Karpas-422 (cell line): ENCODE measurements around the gene OBSCN. TPM values are rescaled to one million over a fixed set of nuclear protein-coding genes. Genes with fewer than 3 reads are reported as not detected.

ENCODE experiments used
- DNase-seq: peaks from one replicate; pipeline ENCODE4 v3.0.0-alpha.2; 2015
- H2AFZ ChIP-seq: fragments of 200-600 bp; sonication (generic); 2 replicates; pipeline ENCODE4 v1.6.1; 2014; ENCODE audit warnings: antibody characterized with exemption, low read length, mixed read lengths
- H3K27ac ChIP-seq: fragments of 200-600 bp; sonication (generic); 2 replicates; pipeline ENCODE4 v1.5.1; 2014; ENCODE audit warnings: mild to moderate bottlenecking, low read length, moderate library complexity
- H3K27me3 ChIP-seq: fragments of 200-600 bp; sonication (generic); 2 replicates; pipeline ENCODE4 v1.6.1; 2014; ENCODE audit warnings: low read length, mixed read lengths
- H3K36me3 ChIP-seq: fragments of 200-600 bp; sonication (generic); 2 replicates; pipeline ENCODE4 v1.6.1; 2014; ENCODE audit warnings: low read length, mixed read lengths; ENCODE audit not compliant: insufficient read depth
- H3K4me1 ChIP-seq: fragments of 200-600 bp; sonication (generic); 2 replicates; pipeline ENCODE4 v1.6.1; 2014; ENCODE audit warnings: mild to moderate bottlenecking, low read length, mixed read lengths
- H3K4me2 ChIP-seq: fragments of 200-600 bp; sonication (generic); 2 replicates; pipeline ENCODE4 v1.6.1; 2014; ENCODE audit warnings: low read length, low read depth, mild to moderate bottlenecking; ENCODE audit not compliant: poor library complexity, severe bottlenecking
- H3K4me3 ChIP-seq: fragments of 200-600 bp; sonication (generic); 2 replicates; pipeline ENCODE4 v1.5.1; 2014; ENCODE audit warnings: mild to moderate bottlenecking, antibody characterized with exemption, low read length, mixed read lengths
- H3K79me2 ChIP-seq: fragments of 200-600 bp; sonication (generic); 2 replicates; pipeline ENCODE4 v1.6.1; 2014; ENCODE audit warnings: mild to moderate bottlenecking, low read length, mixed read lengths
- H3K9ac ChIP-seq: fragments of 200-600 bp; sonication (generic); 2 replicates; pipeline ENCODE4 v1.6.0; 2014; ENCODE audit warnings: low read length
- H3K9me2 ChIP-seq: fragments of 200-600 bp; sonication (generic), shearing (Covaris generic); replicated peaks from 2 replicates; pipeline ENCODE4 v1.6.0; 2014; ENCODE audit warnings: mild to moderate bottlenecking, low read length, moderate library complexity; ENCODE audit not compliant: insufficient read depth
- H3K9me3 ChIP-seq: fragments of 300-700, 200-600 bp; sonication (generic); 2 replicates; pipeline ENCODE4 v1.6.1; 2014; ENCODE audit warnings: low read length, mixed read lengths
- H4K20me1 ChIP-seq: fragments of 200-600 bp; sonication (generic); 2 replicates; pipeline ENCODE4 v1.6.1; 2014; ENCODE audit warnings: mild to moderate bottlenecking, antibody characterized with exemption, low read length, low read depth; ENCODE audit not compliant: insufficient read depth
- total RNA-seq: library from RNA; depleted of rRNA; stranded (reverse); fragments of >200 nt; shearing (Covaris generic); gene quantifications from 2 replicates; pipeline ENCODE4 v1.2.3, GENCODE V29; 2014; ENCODE audit warnings: low replicate concordance

Gene OBSCN
- total RNA-seq, 1 experiment from 2014 or later: 17.5 TPM

- DNase-seq: no peak
- H3K9ac ChIP-seq: no peak overlapping the region
Measured at GRCh38 chr1:228345201-228345930, 137.5 kb downstream of the OBSCN start.

GRCh38 chr1:228346731-228347130, 138.9 kb downstream of the OBSCN start:
- H3K27me3 ChIP-seq: no peaks in the 10 kb centered on the region
- H3K9ac ChIP-seq: no peak overlapping the region
- no peak overlapping the region for H3K4me2 ChIP-seq
- H3K79me2 ChIP-seq: no peaks in the 10 kb centered on the region
- no peak for DNase-seq
- H3K36me3 ChIP-seq: no peaks in the 10 kb centered on the region
- H3K9me3 ChIP-seq: no peaks in the 10 kb centered on the region
- H3K4me1 ChIP-seq: no peaks in the 10 kb centered on the region
- no peaks in the 10 kb centered on the region for H3K9me2 ChIP-seq
- no peaks in the 10 kb centered on the region for H4K20me1 ChIP-seq
- no peak overlapping the region for H3K4me3 ChIP-seq
- H3K27ac ChIP-seq: no peak overlapping the region
- H2AFZ ChIP-seq: no peak overlapping the region

More at GRCh38 chr1:228345201-228345930, 137.5 kb downstream of the OBSCN start:
- H3K79me2 ChIP-seq: no peaks in the 10 kb centered on the region
- H3K27me3 ChIP-seq: no peaks in the 10 kb centered on the region
- no peaks in the 10 kb centered on the region for H3K36me3 ChIP-seq
- H3K4me2 ChIP-seq: no peak overlapping the region
- H3K9me3 ChIP-seq: no peaks in the 10 kb centered on the region
- no peaks in the 10 kb centered on the region for H3K9me2 ChIP-seq
- no peaks in the 10 kb centered on the region for H4K20me1 ChIP-seq
- H3K27ac ChIP-seq: no peak overlapping the region
- no peak overlapping the region for H2AFZ ChIP-seq
- H3K4me1 ChIP-seq: no peaks in the 10 kb centered on the region
- H3K4me3 ChIP-seq: no peak overlapping the region

GRCh38 chr1:228347181-228347580, 139.3 kb downstream of the OBSCN start:
- Histone ChIP-seq H3K9me2 (no peaks in the 10 kb centered on the region), H3K27ac (no peak overlapping the region), H3K4me2 (no peak overlapping the region), H3K4me1 (no peaks in the 10 kb centered on the region), H3K27me3 (no peaks in the 10 kb centered on the region), H3K9me3 (no peaks in the 10 kb centered on the region), H2AFZ (no peak overlapping the region), H3K9ac (no peak overlapping the region), H3K36me3 (no peaks in the 10 kb centered on the region), H3K4me3 (no peak overlapping the region), H3K79me2 (no peaks in the 10 kb centered on the region), H4K20me1 (no peaks in the 10 kb centered on the region)
- no peak for DNase-seq

- Histone ChIP-seq H3K9me2 (no peaks in the 10 kb centered on the region), H3K4me3 (no peak overlapping the region), H3K27me3 (no peaks in the 10 kb centered on the region), H4K20me1 (no peaks in the 10 kb centered on the region), H3K36me3 (no peaks in the 10 kb centered on the region), H3K79me2 (no peaks in the 10 kb centered on the region), H3K9ac (no peak overlapping the region), H3K9me3 (no peaks in the 10 kb centered on the region), H3K27ac (no peak overlapping the region), H2AFZ (no peak overlapping the region), H3K4me2 (no peak overlapping the region), H3K4me1 (no peaks in the 10 kb centered on the region)
- DNase-seq: no peak
Measured at GRCh38 chr1:228348708-228349467, 141.0 kb downstream of the OBSCN start.

GRCh38 chr1:228349701-228350171, 141.9 kb downstream of the OBSCN start:
- Histone ChIP-seq H3K4me2 (no peak overlapping the region), H4K20me1 (no peaks in the 10 kb centered on the region), H3K4me3 (no peak overlapping the region), H3K36me3 (no peaks in the 10 kb centered on the region), H3K9ac (no peak overlapping the region), H2AFZ (no peak overlapping the region), H3K79me2 (no peaks in the 10 kb centered on the region), H3K9me2 (no peaks in the 10 kb centered on the region), H3K4me1 (no peaks in the 10 kb centered on the region), H3K27ac (no peak overlapping the region), H3K27me3 (no peaks in the 10 kb centered on the region), H3K9me3 (no peaks in the 10 kb centered on the region)
- DNase-seq: no peak

GRCh38 chr1:228350179-228350742, 142.4 kb downstream of the OBSCN start:
- H3K4me2 ChIP-seq: no peak overlapping the region
- DNase-seq: no peak
- no peaks in the 10 kb centered on the region for H3K79me2 ChIP-seq
- no peaks in the 10 kb centered on the region for H3K27me3 ChIP-seq
- no peak overlapping the region for H3K9ac ChIP-seq
- H3K4me1 ChIP-seq: no peaks in the 10 kb centered on the region
- H3K27ac ChIP-seq: no peak overlapping the region
- no peaks in the 10 kb centered on the region for H4K20me1 ChIP-seq
- H3K9me3 ChIP-seq: no peaks in the 10 kb centered on the region
- H3K36me3 ChIP-seq: no peaks in the 10 kb centered on the region
- no peak overlapping the region for H2AFZ ChIP-seq
- no peak overlapping the region for H3K4me3 ChIP-seq
- H3K9me2 ChIP-seq: no peaks in the 10 kb centered on the region

GRCh38 chr1:228350831-228351781, 143.3 kb downstream of the OBSCN start:
- Histone ChIP-seq H3K9me3 (no peaks in the 10 kb centered on the region), H3K9me2 (no peaks in the 10 kb centered on the region), H3K27ac (no peak overlapping the region), H3K79me2 (no peaks in the 10 kb centered on the region), H3K4me1 (no peaks in the 10 kb centered on the region), H3K27me3 (no peaks in the 10 kb centered on the region), H3K4me2 (no peak overlapping the region), H2AFZ (no peak overlapping the region), H4K20me1 (no peaks in the 10 kb centered on the region), H3K9ac (no peak overlapping the region), H3K4me3 (no peak overlapping the region), H3K36me3 (no peaks in the 10 kb centered on the region)
- DNase-seq: no peak
